OCI-LY1 (cell line): ENCODE results near the gene TFDP2.

ENCODE experiments used
- H2AFZ ChIP-seq: fragments of 200-600 bp; sonication (generic), shearing (Covaris generic); 2 replicates; pipeline ENCODE4 v1.6.0; 2014; ENCODE audit warnings: antibody characterized with exemption, mild to moderate bottlenecking, low read length
- H3F3A ChIP-seq: fragments of 200-600 bp; sonication (generic), shearing (Covaris generic); 2 replicates; pipeline ENCODE4 v1.6.0; 2014; ENCODE audit warnings: mild to moderate bottlenecking, antibody characterized with exemption, low read length, moderate library complexity; ENCODE audit not compliant: insufficient read depth
- H3K27ac ChIP-seq: fragments of 200-600 bp; sonication (generic); 2 replicates; pipeline ENCODE4 v1.5.1; 2014; ENCODE audit warnings: low read length, mixed run types, mild to moderate bottlenecking, low read depth; ENCODE audit not compliant: poor library complexity, severe bottlenecking
- H3K27me3 ChIP-seq: fragments of 200-600 bp; sonication (generic); 2 replicates; pipeline ENCODE4 v1.6.0; 2014; ENCODE audit warnings: antibody characterized with exemption, mild to moderate bottlenecking, low read length, moderate library complexity; ENCODE audit not compliant: insufficient read depth
- H3K36me3 ChIP-seq: fragments of 200-600 bp; sonication (generic); 2 replicates; pipeline ENCODE4 v1.6.1; 2014; ENCODE audit warnings: mild to moderate bottlenecking, antibody characterized with exemption, low read length, moderate library complexity, mixed read lengths; ENCODE audit not compliant: insufficient read depth
- H3K4me1 ChIP-seq: fragments of 200-600 bp; sonication (generic); 2 replicates; pipeline ENCODE4 v1.5.1; 2014; ENCODE audit warnings: mild to moderate bottlenecking, low read length, moderate library complexity; ENCODE audit not compliant: insufficient read depth, severe bottlenecking
- H3K4me2 ChIP-seq: fragments of 200-600 bp; sonication (generic), shearing (Covaris generic); 2 replicates; pipeline ENCODE4 v1.6.1; 2014; ENCODE audit warnings: low read length
- H3K4me3 ChIP-seq: fragments of 200-600 bp; sonication (generic); 2 replicates; pipeline ENCODE4 v1.5.1; 2014; ENCODE audit warnings: low read length, low read depth, mild to moderate bottlenecking, mixed read lengths; ENCODE audit not compliant: poor library complexity, severe bottlenecking
- H3K79me2 ChIP-seq: fragments of 200-600 bp; shearing (Covaris generic); 2 replicates; pipeline ENCODE4 v1.6.1; 2016; ENCODE audit warnings: mixed run types, low read length, mixed read lengths; ENCODE audit not compliant: insufficient read depth
- H3K9ac ChIP-seq: fragments of 200-600 bp; sonication (generic), shearing (Covaris generic); 2 replicates; pipeline ENCODE4 v1.6.1; 2014; ENCODE audit warnings: mild to moderate bottlenecking, low read length, mixed read lengths
- H3K9me2 ChIP-seq: fragments of 200-600 bp; sonication (generic), shearing (Covaris generic); 2 replicates; pipeline ENCODE4 v1.6.1; 2014; ENCODE audit warnings: low read depth, mild to moderate bottlenecking, low read length, mixed read lengths
- H3K9me3 ChIP-seq: fragments of 200-600 bp; shearing (Covaris generic); 2 replicates; pipeline ENCODE4 v1.6.1; 2014; ENCODE audit warnings: low read length, mixed read lengths
- H4K20me1 ChIP-seq: fragments of 200-600 bp; sonication (generic), shearing (Covaris generic); 2 replicates; pipeline ENCODE4 v1.6.0; 2016; ENCODE audit warnings: mild to moderate bottlenecking, low read length; ENCODE audit not compliant: insufficient read depth
- CTCF ChIP-seq: fragments of 200-600 bp; sonication (generic), shearing (Covaris generic); IDR thresholded peaks from 2 replicates; pipeline ENCODE4 v1.5.1; 2017; ENCODE audit warnings: mild to moderate bottlenecking, antibody characterized with exemption, low read length, moderate library complexity, mixed read lengths
- EZH2 ChIP-seq: fragments of 200-600 bp; sonication (generic), shearing (Covaris generic); IDR thresholded peaks from 2 replicates; pipeline ENCODE4 v1.8.0; 2017; ENCODE audit warnings: borderline replicate concordance, mixed run types, mild to moderate bottlenecking, antibody characterized with exemption, low read length, moderate library complexity, mixed read lengths

Gene TFDP2

GRCh38 chr3:142165194-142165593 is 15.8 kb upstream of the TFDP2 start:
- H3K27me3 ChIP-seq, result no peaks in the 10 kb centered on the region
- no peaks in the 10 kb centered on the region for H3K9me2 ChIP-seq
- H3K36me3 ChIP-seq, result peaks cover 16% of the 10 kb centered on the region
- no peak overlapping the region for H3K27ac ChIP-seq
- no peaks in the 10 kb centered on the region for H3K9me3 ChIP-seq
- H3K4me1 ChIP-seq, result no peaks in the 10 kb centered on the region
- TF ChIP-seq EZH2 (no peak), CTCF (no peak)
- no peak overlapping the region for H2AFZ ChIP-seq
- H3K9ac ChIP-seq, result no peak overlapping the region
- no peaks in the 10 kb centered on the region for H4K20me1 ChIP-seq
- no peak overlapping the region for H3K4me3 ChIP-seq
- H3F3A ChIP-seq, result no peaks in the 10 kb centered on the region
- H3K79me2 ChIP-seq, result no peaks in the 10 kb centered on the region
- H3K4me2 ChIP-seq, result no peak overlapping the region

GRCh38 chr3:142159083-142159740 is 9.9 kb upstream of the TFDP2 start:
- no peaks in the 10 kb centered on the region for H3F3A ChIP-seq
- H3K9ac ChIP-seq, result no peak overlapping the region
- no peak overlapping the region for H3K27ac ChIP-seq
- H3K9me3 ChIP-seq, result no peaks in the 10 kb centered on the region
- H4K20me1 ChIP-seq, result no peaks in the 10 kb centered on the region
- TF ChIP-seq CTCF (no peak), EZH2 (no peak)
- no peaks in the 10 kb centered on the region for H3K27me3 ChIP-seq
- no peak overlapping the region for H3K4me3 ChIP-seq
- H3K36me3 ChIP-seq, result no peaks in the 10 kb centered on the region
- no peak overlapping the region for H3K4me2 ChIP-seq
- no peaks in the 10 kb centered on the region for H3K79me2 ChIP-seq
- H2AFZ ChIP-seq, result no peak overlapping the region
- H3K9me2 ChIP-seq, result no peaks in the 10 kb centered on the region
- H3K4me1 ChIP-seq, result no peaks in the 10 kb centered on the region

- TF ChIP-seq CTCF (no peak), EZH2 (no peak)
- no peak overlapping the region for H2AFZ ChIP-seq
- no peaks in the 10 kb centered on the region for H3K9me2 ChIP-seq
- H3K79me2 ChIP-seq, result no peaks in the 10 kb centered on the region
- no peaks in the 10 kb centered on the region for H3K9me3 ChIP-seq
- no peak overlapping the region for H3K4me3 ChIP-seq
- H3K9ac ChIP-seq, result no peak overlapping the region
- H3K36me3 ChIP-seq, result no peaks in the 10 kb centered on the region
- peaks cover 13% of the 10 kb centered on the region for H3K4me1 ChIP-seq
- no peaks in the 10 kb centered on the region for H3F3A ChIP-seq
- H3K27ac ChIP-seq, result no peak overlapping the region
- no peaks in the 10 kb centered on the region for H4K20me1 ChIP-seq
- H3K4me2 ChIP-seq, result no peak overlapping the region
- no peaks in the 10 kb centered on the region for H3K27me3 ChIP-seq
Observed at GRCh38 chr3:142154186-142154585, 4.8 kb upstream of the TFDP2 start.
